HG03064 (cell line): ENCODE results near the gene SLC5A8.
"Not testable (repeated sequence)": the region's sequence is repeated elsewhere in the genome, so short reads cannot be mapped to it uniquely, and the experiment has no call there.

Source experiments
- ATAC-seq: cut with Tn5 transposase; IDR thresholded peaks from one replicate; pipeline ENCODE4 v1.9.1; 2021; ENCODE audit warnings: low read depth; ENCODE audit not compliant: unreplicated experiment

Gene SLC5A8

GRCh38 chr12:101173197-101173749 lies 36.8 kb downstream of the SLC5A8 start:
- no peak for ATAC-seq

DNA sequence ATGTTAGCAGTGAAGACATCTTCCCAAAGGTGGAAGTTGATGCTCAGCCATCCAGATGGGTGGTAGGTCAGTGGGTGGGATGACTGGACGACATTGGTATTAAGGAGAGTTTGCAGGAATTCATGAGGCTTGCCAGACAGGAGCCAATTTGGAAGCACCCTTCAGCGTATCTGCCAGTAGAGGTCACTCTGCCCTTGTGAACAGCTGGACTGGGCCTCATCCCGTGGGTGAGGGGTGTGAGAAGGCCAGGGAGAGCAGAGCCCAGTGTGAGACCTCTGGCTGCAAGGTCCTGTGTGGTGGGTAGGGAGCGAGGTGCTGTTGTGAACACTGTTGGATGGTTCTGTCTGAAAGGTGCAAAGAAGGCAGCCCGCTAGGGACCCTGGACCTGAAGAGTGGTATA lies 37.7 kb downstream of the SLC5A8 start:
- no peak for ATAC-seq

- no peak for ATAC-seq
These were observed 42.0 kb downstream of the SLC5A8 start for GRCh38 chr12:101168001-101168400.

DNA sequence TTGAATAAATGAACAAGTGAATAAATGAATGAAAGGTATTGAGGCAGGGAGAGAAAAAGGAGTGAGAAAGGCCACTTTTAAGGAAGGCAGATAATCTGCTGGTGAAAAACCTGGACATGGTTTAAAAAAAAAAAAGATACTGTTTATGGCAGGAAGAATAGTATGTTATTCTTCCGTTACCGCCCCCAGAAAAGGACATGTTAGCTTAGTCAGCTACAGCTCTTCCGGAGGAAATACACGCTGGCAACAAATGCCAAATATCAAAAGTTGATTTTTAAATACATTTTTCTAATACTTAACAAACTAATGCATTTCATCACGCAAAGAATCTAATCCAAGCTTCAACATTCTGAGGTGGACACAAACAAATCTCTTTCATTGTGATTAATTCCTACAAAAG lies 43.2 kb downstream of the SLC5A8 start:
- ATAC-seq, result no peak

- no peak for ATAC-seq
These were observed 44.7 kb downstream of the SLC5A8 start for GRCh38 chr12:101165319-101165718.

GRCh38 chr12:101145777-101146431 lies 64.1 kb downstream of the SLC5A8 start:
- not testable (repeated sequence) for ATAC-seq

GRCh38 chr12:101127521-101128219 lies 82.4 kb downstream of the SLC5A8 start:
- no peak for ATAC-seq

- ATAC-seq, result no peak
These were observed 92.2 kb downstream of the SLC5A8 start for GRCh38 chr12:101117842-101118241.

- no peak for ATAC-seq
These were observed 93.1 kb downstream of the SLC5A8 start for GRCh38 chr12:101116911-101117310.

GRCh38 chr12:101115326-101115725 lies 94.7 kb downstream of the SLC5A8 start:
- no peak for ATAC-seq

- ATAC-seq, result no peak
These were observed 98.6 kb downstream of the SLC5A8 start for GRCh38 chr12:101111441-101111840.

GRCh38 chr12:101110866-101111265 lies 99.2 kb downstream of the SLC5A8 start:
- no peak for ATAC-seq

DNA sequence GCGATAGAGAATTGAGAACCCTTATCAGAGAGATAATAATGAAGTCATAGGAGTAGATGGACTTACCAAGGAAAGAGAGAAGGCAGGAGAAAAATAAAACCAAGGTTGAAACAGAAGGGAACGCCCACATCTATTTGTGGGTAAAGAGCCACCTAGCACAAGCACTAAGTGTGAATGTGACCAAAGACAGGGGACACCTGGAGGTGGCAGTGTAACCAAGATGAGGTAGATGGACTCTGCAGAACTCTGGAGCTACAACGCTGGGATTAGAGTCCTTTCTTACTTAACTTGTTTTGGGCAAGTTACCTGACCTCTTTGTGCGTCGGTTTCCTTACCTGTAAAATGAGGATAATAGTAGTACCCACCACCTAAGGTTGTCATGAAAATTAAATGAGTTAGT lies 101.9 kb downstream of the SLC5A8 start:
- no peak for ATAC-seq

DNA sequence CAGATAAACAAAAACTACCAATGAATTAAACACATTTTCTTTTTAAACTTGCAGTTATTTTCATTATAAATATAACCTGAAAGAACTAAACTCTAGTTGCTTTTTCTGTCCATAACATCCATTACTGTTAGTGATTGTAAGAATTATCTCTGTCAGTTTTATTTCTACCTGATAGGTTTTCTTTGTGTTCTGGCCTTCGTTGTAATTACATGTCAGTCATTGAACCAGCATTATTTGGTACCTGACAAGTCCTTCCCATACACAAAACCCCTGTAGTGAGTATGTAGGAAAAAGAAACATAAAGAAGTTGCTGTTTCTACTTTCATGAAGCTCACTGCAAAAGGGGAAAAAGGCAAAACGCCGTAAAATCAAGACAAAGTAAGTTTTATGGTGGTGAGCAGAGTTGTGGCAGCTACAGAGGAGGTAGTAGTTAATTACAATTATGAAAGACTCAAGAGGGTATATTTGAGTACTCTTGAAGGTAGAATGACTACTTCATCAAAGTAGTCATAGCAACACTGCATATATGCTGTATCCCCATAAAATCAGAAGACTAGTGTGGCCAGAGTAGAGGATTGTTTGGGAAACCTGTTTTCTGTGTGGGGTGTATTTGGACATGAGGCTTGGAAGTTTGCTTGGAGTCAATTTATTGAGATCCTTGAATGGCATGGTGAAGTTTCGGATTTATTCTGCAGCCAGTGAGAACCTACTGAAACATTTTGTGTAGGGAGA lies 102.8 kb downstream of the SLC5A8 start:
- ATAC-seq, result no peak
